Neural progenitor cell (in vitro differentiated cells): Measurements from ENCODE around the gene LRRC34. TPM values are rescaled to one million over a fixed set of nuclear protein-coding genes. Genes with fewer than 3 reads are reported as not detected.

Experiments
- DNase-seq: peaks from one replicate; pipeline ENCODE4 v3.0.0-alpha.2; 2016; ENCODE audit warnings: low spot score
- H2AFZ ChIP-seq: fragments of 200-600 bp; sonication (generic); replicated peaks from 2 replicates; pipeline ENCODE4 v1.6.1; 2016; ENCODE audit warnings: antibody characterized with exemption
- H3F3A ChIP-seq: fragments of 200-600 bp; sonication (generic); 2 replicates; pipeline ENCODE4 v1.6.1; 2016; ENCODE audit warnings: antibody characterized with exemption, low read depth
- H3K27ac ChIP-seq: fragments of 200-600 bp; sonication (generic); 2 replicates; pipeline ENCODE4 v1.5.1; 2016; ENCODE audit warnings: mild to moderate bottlenecking
- H3K27me3 ChIP-seq: fragments of 200-600 bp; sonication (generic); 2 replicates; pipeline ENCODE4 v1.6.1; 2016; ENCODE audit warnings: mild to moderate bottlenecking, moderate library complexity
- H3K36me3 ChIP-seq: fragments of 200-600 bp; sonication (generic); 2 replicates; pipeline ENCODE4 v1.5.1; 2016
- H3K4me1 ChIP-seq: fragments of 200-600 bp; sonication (generic); 2 replicates; pipeline ENCODE4 v1.6.1; 2016; ENCODE audit warnings: mixed run types
- H3K4me2 ChIP-seq: fragments of 200-600 bp; sonication (generic); 2 replicates; pipeline ENCODE4 v1.6.1; 2016
- H3K4me3 ChIP-seq: fragments of 200-600 bp; sonication (generic); 2 replicates; pipeline ENCODE4 v1.5.1; 2016
- H3K79me2 ChIP-seq: fragments of 200-600 bp; sonication (generic); 2 replicates; pipeline ENCODE4 v1.6.1; 2016; ENCODE audit warnings: low read depth
- H3K9ac ChIP-seq: fragments of 200-600 bp; sonication (generic); 2 replicates; pipeline ENCODE4 v1.6.1; 2016
- H3K9me3 ChIP-seq: fragments of 200-600 bp; sonication (generic); 2 replicates; pipeline ENCODE4 v1.5.1; 2016; ENCODE audit warnings: low read depth
- H4K20me1 ChIP-seq: fragments of 200-600 bp; sonication (generic); 2 replicates; pipeline ENCODE4 v1.6.1; 2016; ENCODE audit warnings: low read depth
- H3K27ac Mint-ChIP-seq: 3 replicates; pipeline ENCODE4 v1.8.0; 2021; ENCODE audit warnings: mixed read lengths
- H3K27me3 Mint-ChIP-seq: 2 replicates; pipeline ENCODE4 v1.8.0; 2022; ENCODE audit warnings: low read depth, mild to moderate bottlenecking, inconsistent platforms, moderate library complexity, mixed read lengths; ENCODE audit not compliant: insufficient read depth
- H3K36me3 Mint-ChIP-seq: 3 replicates; pipeline ENCODE4 v1.8.0; 2021; ENCODE audit warnings: mixed read lengths
- H3K4me1 Mint-ChIP-seq: 3 replicates; pipeline ENCODE4 v1.8.0; 2021; ENCODE audit warnings: mixed read lengths
- H3K4me3 Mint-ChIP-seq: 3 replicates; pipeline ENCODE4 v1.8.0; 2021; ENCODE audit warnings: mild to moderate bottlenecking, moderate library complexity, mixed read lengths
- H3K9me3 Mint-ChIP-seq: 3 replicates; pipeline ENCODE4 v1.8.0; 2020; ENCODE audit warnings: mixed read lengths
- CTCF ChIP-seq: fragments of 200-600 bp; sonication (generic); IDR thresholded peaks from 2 replicates; pipeline ENCODE4 v1.5.1; 2017; ENCODE audit warnings: antibody characterized with exemption, mild to moderate bottlenecking
- EZH2 ChIP-seq: fragments of 200-600 bp; sonication (generic); IDR thresholded peaks from 2 replicates; pipeline ENCODE4 v1.6.1; 2017; ENCODE audit warnings: antibody characterized with exemption, mild to moderate bottlenecking, moderate library complexity
- EZH2phosphoT487 ChIP-seq: fragments of 200-600 bp; sonication (generic); IDR thresholded peaks from 2 replicates; pipeline ENCODE4 v1.6.1; 2017; ENCODE audit warnings: antibody characterized with exemption
- total RNA-seq: library from RNA; depleted of rRNA; stranded (reverse); fragments of >200 nt; gene quantifications from 2 replicates; pipeline ENCODE4 v1.2.3, GENCODE V29; 2015; ENCODE audit warnings: low replicate concordance

LRRC34 gene
- total RNA-seq, result 12.5 and 54.8 TPM in 2 replicates

GRCh38 chr3:169812332-169813235 lies at the start of gene LRRC34, which contains the start of gene LRRIQ4:
Gene LRRC34, minus strand, starts transcription at chr3:169812904. Its CDS starts 356 bp downstream, at chr3:169812548.
Gene LRRIQ4, plus strand, starts transcription at chr3:169812870. Its CDS starts 9,052 bp downstream, at chr3:169821922.
- H3K9me3 Mint-ChIP-seq, result peaks cover 25% of the 10 kb centered on the region
- Histone ChIP-seq H3K4me2 (peak within 1 kb of the TSS; percentile 54), H2AFZ (peak within 1 kb of the TSS; percentile 12), H3K27ac (peak within 1 kb of the TSS; percentile 59), H3K9me3 (no peaks in the 10 kb centered on the region), H3K36me3 (no peaks in the 10 kb centered on the region), H3K79me2 (peaks cover 5% of the 10 kb centered on the region), H3K4me3 (peak within 1 kb of the TSS; percentile 43), H3K27me3 (no peaks in the 10 kb centered on the region), H4K20me1 (no peaks in the 10 kb centered on the region), H3F3A (peaks cover 10% of the 10 kb centered on the region), H3K9ac (peak within 1 kb of the TSS; percentile 49), H3K4me1 (peaks cover 4% of the 10 kb centered on the region)
- H3K4me1 Mint-ChIP-seq, result peaks cover 8% of the 10 kb centered on the region
- no peaks in the 10 kb centered on the region for H3K36me3 Mint-ChIP-seq
- peak; percentile 82 for DNase-seq
- H3K27ac Mint-ChIP-seq, result peak within 1 kb of the TSS; percentile 24
- TF ChIP-seq EZH2 (no peak), CTCF (no peak), EZH2phosphoT487 (no peak)
- H3K4me3 Mint-ChIP-seq, result peak within 1 kb of the TSS; percentile 54
- peaks cover 4% of the 10 kb centered on the region for H3K27me3 Mint-ChIP-seq

GRCh38 chr3:169861871-169862270 lies 49.2 kb upstream of the LRRC34 start:
- no peaks in the 10 kb centered on the region for H3K79me2 ChIP-seq
- DNase-seq, result peak; percentile 37
- no peaks in the 10 kb centered on the region for H3K9me3 ChIP-seq
- no peaks in the 10 kb centered on the region for H3K36me3 ChIP-seq
- Mint-ChIP-seq H3K36me3 (no peaks in the 10 kb centered on the region), H3K27ac (no peak overlapping the region), H3K4me3 (no peak overlapping the region), H3K4me1 (no peaks in the 10 kb centered on the region), H3K9me3 (no peaks in the 10 kb centered on the region), H3K27me3 (peaks cover 7% of the 10 kb centered on the region)
- no peak overlapping the region for H3K27ac ChIP-seq
- no peak overlapping the region for H3K4me3 ChIP-seq
- H3K27me3 ChIP-seq, result no peaks in the 10 kb centered on the region
- H4K20me1 ChIP-seq, result no peaks in the 10 kb centered on the region
- TF ChIP-seq EZH2phosphoT487, result no peak
- TF ChIP-seq CTCF, result no peak
- no peak for TF ChIP-seq EZH2
- H2AFZ ChIP-seq, result peak overlapping the region; percentile 47
- no peak overlapping the region for H3K4me2 ChIP-seq
- no peaks in the 10 kb centered on the region for H3F3A ChIP-seq
- H3K4me1 ChIP-seq, result peaks cover 5% of the 10 kb centered on the region
- no peak overlapping the region for H3K9ac ChIP-seq

- DNase-seq, result no peak
- Histone ChIP-seq H3K27ac (no peak overlapping the region), H3K79me2 (no peaks in the 10 kb centered on the region), H3F3A (no peaks in the 10 kb centered on the region), H3K4me2 (no peak overlapping the region), H3K36me3 (no peaks in the 10 kb centered on the region), H4K20me1 (no peaks in the 10 kb centered on the region), H3K4me3 (no peak overlapping the region), H3K9me3 (no peaks in the 10 kb centered on the region), H3K27me3 (no peaks in the 10 kb centered on the region), H2AFZ (no peak overlapping the region), H3K4me1 (peaks cover 5% of the 10 kb centered on the region), H3K9ac (no peak overlapping the region)
- H3K27ac Mint-ChIP-seq, result no peak overlapping the region
- TF ChIP-seq CTCF (no peak), EZH2 (no peak), EZH2phosphoT487 (no peak)
- no peaks in the 10 kb centered on the region for H3K4me1 Mint-ChIP-seq
- H3K27me3 Mint-ChIP-seq, result peaks cover 3% of the 10 kb centered on the region
- H3K9me3 Mint-ChIP-seq, result no peaks in the 10 kb centered on the region
- no peaks in the 10 kb centered on the region for H3K36me3 Mint-ChIP-seq
- H3K4me3 Mint-ChIP-seq, result no peak overlapping the region
Measured at GRCh38 chr3:169857811-169858210, 45.1 kb upstream of the LRRC34 start.
